Panc1 (cell line): Measurements from ENCODE around the gene IQGAP1. TPM values are rescaled to one million over a fixed set of nuclear protein-coding genes. Genes with fewer than 3 reads are reported as not detected.

Source experiments
- ATAC-seq: fragments of 200-7000 bp; cut with Tn5 transposase; 2 replicates; pipeline ENCODE4 v1.9.1; 2020; ENCODE audit warnings: mild to moderate bottlenecking, moderate library complexity
- BruUV-seq: library from RNA; stranded (reverse); fragments of 400-500 nt; replicated peaks from 2 replicates; lab custom pipeline; 2021; lab: Mats Ljungman, UMichigan
- CTCF ChIA-PET: fragments of 300-600 bp; sonication (Branson Sonifier 250); formaldehyde crosslinking; loops from one replicate; lab custom pipeline; 2022; ENCODE audit warnings: antibody characterized with exemption; lab: Charles Lee
- POLR2A ChIA-PET: fragments of 300-600 bp; sonication (Branson Sonifier 250); formaldehyde crosslinking; loops from one replicate; lab custom pipeline; 2022; ENCODE audit warnings: antibody characterized with exemption; lab: Charles Lee
- DNase-seq: peaks from one replicate; pipeline ENCODE4 v3.0.0-alpha.2; 2010; ENCODE audit warnings: low read depth, low spot score
- H3K27ac ChIP-seq: 2 replicates; pipeline ENCODE4 v1.5.1; 2011; ENCODE audit warnings: mild to moderate bottlenecking, low read length, inconsistent platforms
- H3K27me3 ChIP-seq: fragments of 200-500 bp; sonication (Bioruptor generic); 2 replicates; pipeline ENCODE4 v1.6.0; 2014; ENCODE audit warnings: low read length, inconsistent platforms; ENCODE audit not compliant: control insufficient read depth, insufficient read depth
- H3K36me3 ChIP-seq: fragments of 200-500 bp; sonication (Bioruptor generic); 2 replicates; pipeline ENCODE4 v1.5.1; 2014; ENCODE audit warnings: inconsistent platforms, mild to moderate bottlenecking, low read length, moderate library complexity; ENCODE audit not compliant: control insufficient read depth, insufficient read depth
- H3K4me1 ChIP-seq: 2 replicates; pipeline ENCODE4 v1.5.1; 2011; ENCODE audit warnings: inconsistent platforms, mild to moderate bottlenecking, low read length, moderate library complexity; ENCODE audit not compliant: control insufficient read depth, insufficient read depth
- H3K4me3 ChIP-seq, 2 experiments: 2 replicates each; pipeline ENCODE4 v1.5.1; 2011 to 2012; ENCODE audit warnings: low read depth in 2 of 2, low read length in 2 of 2, mild to moderate bottlenecking in 2 of 2, inconsistent platforms in 1 of 2, moderate library complexity in 1 of 2
- H3K9me3 ChIP-seq: fragments of 200-500 bp; sonication (Bioruptor generic); 2 replicates; pipeline ENCODE4 v1.5.1; 2014; ENCODE audit warnings: low read depth, mild to moderate bottlenecking, inconsistent platforms, low read length, moderate library complexity; ENCODE audit not compliant: control insufficient read depth, insufficient read depth
- POLR2AphosphoS5 ChIP-seq: IDR thresholded peaks from 2 replicates; pipeline ENCODE4 v1.6.1; 2012; ENCODE audit warnings: mild to moderate bottlenecking, low read depth, low read length, moderate library complexity
- SIN3A ChIP-seq: IDR thresholded peaks from 2 replicates; pipeline ENCODE4 v1.6.1; 2012; ENCODE audit warnings: low read depth, mild to moderate bottlenecking, low read length, moderate library complexity, borderline replicate concordance; ENCODE audit not compliant: insufficient read depth
- TCF7L2 ChIP-seq: IDR thresholded peaks from 2 replicates; pipeline ENCODE4 v1.6.1; 2011; ENCODE audit warnings: mild to moderate bottlenecking, low read depth, low read length, inconsistent platforms
- in situ Hi-C: cut with HindIII; loops from 2 replicates; pipeline ENCODE4 v1.10.0; 2016; ENCODE audit warnings: low sequenced_read_pairs, low pct_unique_long_range_greater_than_20kb
- intact Hi-C: fragments of 100-400 bp; cut with micrococcal nuclease; formaldehyde crosslinking; loops from one replicate; pipeline ENCODE4 v1.10.0; 2022; ENCODE audit not compliant: unreplicated experiment
- total RNA-seq: library from RNA; stranded (reverse); gene quantifications from one replicate; pipeline ENCODE4 v1.2.1, GENCODE V29; 2021; ENCODE audit not compliant: unreplicated experiment
- TF ChIP-seq, protein P1 (sequence below), 2 experiments: IDR thresholded peaks; 2 replicates each; pipeline ENCODE4 v1.6.1; 2011 to 2012; ENCODE audit warnings: low read depth in 2 of 2, control low read depth in 1 of 2, low read length in 1 of 2, mild to moderate bottlenecking in 1 of 2, moderate library complexity in 1 of 2; ENCODE audit not compliant: insufficient read depth in 1 of 2
- TF ChIP-seq, protein P2 (sequence below): fragments of 450-650 bp; IDR thresholded peaks from 2 replicates; pipeline ENCODE4 v1.5.1; 2017; ENCODE audit warnings: mild to moderate bottlenecking

The IQGAP1 gene
- total RNA-seq, 1 experiment from 2014 or later = 228 TPM

- TF ChIP-seq, protein P1, sequence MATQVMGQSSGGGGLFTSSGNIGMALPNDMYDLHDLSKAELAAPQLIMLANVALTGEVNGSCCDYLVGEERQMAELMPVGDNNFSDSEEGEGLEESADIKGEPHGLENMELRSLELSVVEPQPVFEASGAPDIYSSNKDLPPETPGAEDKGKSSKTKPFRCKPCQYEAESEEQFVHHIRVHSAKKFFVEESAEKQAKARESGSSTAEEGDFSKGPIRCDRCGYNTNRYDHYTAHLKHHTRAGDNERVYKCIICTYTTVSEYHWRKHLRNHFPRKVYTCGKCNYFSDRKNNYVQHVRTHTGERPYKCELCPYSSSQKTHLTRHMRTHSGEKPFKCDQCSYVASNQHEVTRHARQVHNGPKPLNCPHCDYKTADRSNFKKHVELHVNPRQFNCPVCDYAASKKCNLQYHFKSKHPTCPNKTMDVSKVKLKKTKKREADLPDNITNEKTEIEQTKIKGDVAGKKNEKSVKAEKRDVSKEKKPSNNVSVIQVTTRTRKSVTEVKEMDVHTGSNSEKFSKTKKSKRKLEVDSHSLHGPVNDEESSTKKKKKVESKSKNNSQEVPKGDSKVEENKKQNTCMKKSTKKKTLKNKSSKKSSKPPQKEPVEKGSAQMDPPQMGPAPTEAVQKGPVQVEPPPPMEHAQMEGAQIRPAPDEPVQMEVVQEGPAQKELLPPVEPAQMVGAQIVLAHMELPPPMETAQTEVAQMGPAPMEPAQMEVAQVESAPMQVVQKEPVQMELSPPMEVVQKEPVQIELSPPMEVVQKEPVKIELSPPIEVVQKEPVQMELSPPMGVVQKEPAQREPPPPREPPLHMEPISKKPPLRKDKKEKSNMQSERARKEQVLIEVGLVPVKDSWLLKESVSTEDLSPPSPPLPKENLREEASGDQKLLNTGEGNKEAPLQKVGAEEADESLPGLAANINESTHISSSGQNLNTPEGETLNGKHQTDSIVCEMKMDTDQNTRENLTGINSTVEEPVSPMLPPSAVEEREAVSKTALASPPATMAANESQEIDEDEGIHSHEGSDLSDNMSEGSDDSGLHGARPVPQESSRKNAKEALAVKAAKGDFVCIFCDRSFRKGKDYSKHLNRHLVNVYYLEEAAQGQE (IDR thresholded peaks at IDR 0.05; ENCODE audit: insufficient read depth in 1 of 2, low read depth in 2 of 2, low read length in 1 of 2) = no peak
- TF ChIP-seq SIN3A = no peak
- TF ChIP-seq, protein P2, sequence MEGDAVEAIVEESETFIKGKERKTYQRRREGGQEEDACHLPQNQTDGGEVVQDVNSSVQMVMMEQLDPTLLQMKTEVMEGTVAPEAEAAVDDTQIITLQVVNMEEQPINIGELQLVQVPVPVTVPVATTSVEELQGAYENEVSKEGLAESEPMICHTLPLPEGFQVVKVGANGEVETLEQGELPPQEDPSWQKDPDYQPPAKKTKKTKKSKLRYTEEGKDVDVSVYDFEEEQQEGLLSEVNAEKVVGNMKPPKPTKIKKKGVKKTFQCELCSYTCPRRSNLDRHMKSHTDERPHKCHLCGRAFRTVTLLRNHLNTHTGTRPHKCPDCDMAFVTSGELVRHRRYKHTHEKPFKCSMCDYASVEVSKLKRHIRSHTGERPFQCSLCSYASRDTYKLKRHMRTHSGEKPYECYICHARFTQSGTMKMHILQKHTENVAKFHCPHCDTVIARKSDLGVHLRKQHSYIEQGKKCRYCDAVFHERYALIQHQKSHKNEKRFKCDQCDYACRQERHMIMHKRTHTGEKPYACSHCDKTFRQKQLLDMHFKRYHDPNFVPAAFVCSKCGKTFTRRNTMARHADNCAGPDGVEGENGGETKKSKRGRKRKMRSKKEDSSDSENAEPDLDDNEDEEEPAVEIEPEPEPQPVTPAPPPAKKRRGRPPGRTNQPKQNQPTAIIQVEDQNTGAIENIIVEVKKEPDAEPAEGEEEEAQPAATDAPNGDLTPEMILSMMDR = no peak
- no peak for TF ChIP-seq POLR2AphosphoS5
- TF ChIP-seq TCF7L2 = no peak
- no peak overlapping the region for H3K27ac ChIP-seq
- H3K9me3 ChIP-seq = no peaks in the 10 kb centered on the region
- H3K27me3 ChIP-seq = no peaks in the 10 kb centered on the region
- POLR2A ChIA-PET = interaction anchor here (0.7 kb wide), 1 partner anchor 139 kb away, joined by 4 read pairs; no protein-coding TSS in a partner anchor
- intact Hi-C loops = no loop called here
- H3K4me3 ChIP-seq = no peak overlapping the region
- no peak for ATAC-seq
- H3K4me1 ChIP-seq = no peaks in the 10 kb centered on the region
- in situ Hi-C loops = no loop called here
- H3K36me3 ChIP-seq = 0 out of 2 replicates have a peak, but pooled peaks cover 9% of the 10 kb centered on the region
- CTCF ChIA-PET = no interaction called here
- no peak for DNase-seq
- TSS peak; percentile 23 for BruUV-seq
These were observed 72.2 kb downstream of the IQGAP1 start for GRCh38 chr15:90460142-90460824.

DNA sequence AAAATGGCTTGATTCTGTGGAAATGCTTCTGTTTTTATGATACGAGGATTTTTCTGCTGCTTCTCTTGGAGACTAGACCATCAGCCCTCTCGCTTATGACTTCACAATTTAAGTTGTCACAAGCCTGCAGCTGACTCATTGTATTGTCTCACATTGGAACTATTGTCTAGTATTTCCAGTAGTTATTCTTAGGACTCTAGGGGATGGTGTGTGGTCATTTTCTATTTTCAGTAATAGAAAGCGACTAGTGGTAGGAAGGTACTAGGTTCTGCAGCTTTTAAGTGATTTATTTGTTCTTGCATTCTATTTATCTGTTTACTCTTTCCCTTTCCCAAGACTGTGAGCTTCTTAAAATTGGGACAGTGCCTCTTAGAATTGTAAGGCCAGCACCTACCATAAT is 75.3 kb downstream of the IQGAP1 start:
- no TSS peak for BruUV-seq
- in situ Hi-C loops (no loop called here), intact Hi-C loops (no loop called here)
- no peak overlapping the region for H3K27ac ChIP-seq
- no peaks in the 10 kb centered on the region for H3K4me1 ChIP-seq
- H3K36me3 ChIP-seq = peaks cover 22% of the 10 kb centered on the region
- no peak for TF ChIP-seq TCF7L2
- no peak for TF ChIP-seq POLR2AphosphoS5
- TF ChIP-seq, protein P2 = no peak
- TF ChIP-seq SIN3A = no peak
- TF ChIP-seq, protein P1 (IDR thresholded peaks at IDR 0.05; ENCODE audit: insufficient read depth in 1 of 2, low read depth in 2 of 2, low read length in 1 of 2) = no peak
- DNase-seq (peak; percentile 33), ATAC-seq (no peak)
- ChIA-PET POLR2A (no interaction called here), CTCF (no interaction called here)
- H3K4me3 ChIP-seq = no peak overlapping the region
- H3K27me3 ChIP-seq = no peaks in the 10 kb centered on the region
- no peaks in the 10 kb centered on the region for H3K9me3 ChIP-seq
